Progenitor cell of endocrine pancreas (in vitro differentiated cells): ENCODE results near the gene INSYN1. TPM values are rescaled to one million over a fixed set of nuclear protein-coding genes. Genes with fewer than 3 reads are reported as not detected.

Experiments used
- DNase-seq: peaks from one replicate; pipeline ENCODE4 v3.0.0; 2021; ENCODE audit warnings: low spot score; ENCODE audit not compliant: unreplicated experiment
- H3K27ac Mint-ChIP-seq: 2 replicates; pipeline ENCODE4 v1.8.0; 2021; ENCODE audit warnings: mild to moderate bottlenecking, moderate library complexity, mixed read lengths
- H3K27me3 Mint-ChIP-seq: 2 replicates; pipeline ENCODE4 v1.8.0; 2021; ENCODE audit warnings: mixed read lengths
- H3K36me3 Mint-ChIP-seq: 2 replicates; pipeline ENCODE4 v1.8.0; 2022; ENCODE audit warnings: mixed read lengths; ENCODE audit not compliant: insufficient read depth
- H3K4me1 Mint-ChIP-seq: 2 replicates; pipeline ENCODE4 v1.8.0; 2021; ENCODE audit warnings: low read depth, mixed read lengths
- H3K4me3 Mint-ChIP-seq: 2 replicates; pipeline ENCODE4 v1.8.0; 2021; ENCODE audit warnings: low read depth, mild to moderate bottlenecking, moderate library complexity, mixed read lengths
- H3K9me3 Mint-ChIP-seq: 2 replicates; pipeline ENCODE4 v1.8.0; 2021; ENCODE audit warnings: low read depth, mixed read lengths
- CTCF ChIP-seq: fragments of 200-600 bp; sonication (generic); IDR thresholded peaks from one replicate; pipeline ENCODE4 v1.5.0; 2021; ENCODE audit warnings: antibody characterized with exemption, mild to moderate bottlenecking; ENCODE audit not compliant: unreplicated experiment
- total RNA-seq: library from RNA; stranded (reverse); gene quantifications from 2 replicates; pipeline ENCODE4 v1.2.1, GENCODE V29; 2021

Gene INSYN1
- total RNA-seq, 1 donor from 2014 or later: 3.7 TPM

- no peaks in the 10 kb centered on the region for H3K9me3 Mint-ChIP-seq
Observed at GRCh38 chr15:73756390-73756789, 3.2 kb upstream of the INSYN1 start.

GRCh38 chr15:73755946-73756345 lies 2.8 kb upstream of the INSYN1 start:
- H3K27ac Mint-ChIP-seq: no peak overlapping the region
- peaks cover 35% of the 10 kb centered on the region for H3K27me3 Mint-ChIP-seq
- H3K4me1 Mint-ChIP-seq: peaks cover 1% of the 10 kb centered on the region
- no peaks in the 10 kb centered on the region for H3K36me3 Mint-ChIP-seq
- H3K4me3 Mint-ChIP-seq: no peak overlapping the region
- H3K9me3 Mint-ChIP-seq: no peaks in the 10 kb centered on the region
- no peak for TF ChIP-seq CTCF
- DNase-seq: no peak

More at GRCh38 chr15:73756390-73756789, 3.2 kb upstream of the INSYN1 start:
- peaks cover 32% of the 10 kb centered on the region for H3K27me3 Mint-ChIP-seq
- DNase-seq: no peak
- no peak for TF ChIP-seq CTCF
- no peak overlapping the region for H3K4me3 Mint-ChIP-seq
- peaks cover 1% of the 10 kb centered on the region for H3K4me1 Mint-ChIP-seq
- no peak overlapping the region for H3K27ac Mint-ChIP-seq
- no peaks in the 10 kb centered on the region for H3K36me3 Mint-ChIP-seq

GRCh38 chr15:73755481-73755880 lies 2.3 kb upstream of the INSYN1 start:
- Mint-ChIP-seq H3K4me3 (no peak overlapping the region), H3K27me3 (peaks cover 40% of the 10 kb centered on the region)
- no peak for TF ChIP-seq CTCF

GRCh38 chr15:73754461-73754860 lies 1.3 kb upstream of the INSYN1 start:
- no peak for TF ChIP-seq CTCF
- no peaks in the 10 kb centered on the region for H3K9me3 Mint-ChIP-seq
- no peak for DNase-seq
- peak overlapping the region; percentile 0 for H3K4me3 Mint-ChIP-seq
- H3K4me1 Mint-ChIP-seq: peaks cover 1% of the 10 kb centered on the region
- H3K36me3 Mint-ChIP-seq: no peaks in the 10 kb centered on the region
- H3K27me3 Mint-ChIP-seq: peaks cover 50% of the 10 kb centered on the region
- no peak overlapping the region for H3K27ac Mint-ChIP-seq

More at GRCh38 chr15:73755481-73755880, 2.3 kb upstream of the INSYN1 start:
- H3K9me3 Mint-ChIP-seq: no peaks in the 10 kb centered on the region
- no peak for DNase-seq
- no peak overlapping the region for H3K27ac Mint-ChIP-seq
- H3K36me3 Mint-ChIP-seq: no peaks in the 10 kb centered on the region
- peaks cover 1% of the 10 kb centered on the region for H3K4me1 Mint-ChIP-seq

- no peak for TF ChIP-seq CTCF
- Mint-ChIP-seq H3K27ac (no peak overlapping the region), H3K36me3 (no peaks in the 10 kb centered on the region), H3K4me3 (no peak overlapping the region), H3K9me3 (no peaks in the 10 kb centered on the region), H3K27me3 (peaks cover 67% of the 10 kb centered on the region), H3K4me1 (peaks cover 1% of the 10 kb centered on the region)
- DNase-seq: peak; percentile 21
Observed at GRCh38 chr15:73752806-73753193, 351 bp downstream of the INSYN1 start.
